Thoracic aorta (tissue), 2 donors: ENCODE measurements around the gene ACVR1B. TPM values are rescaled to one million over a fixed set of nuclear protein-coding genes. Genes with fewer than 3 reads are reported as not detected.
A peak's percentile ranks its signal among the peaks of the same experiment; 100 is the strongest.

ENCODE experiments used
- ATAC-seq: fragments of 150-250 bp; one replicate; pipeline ENCODE4 v1.8.0; 2017; ENCODE audit warnings: low read depth; ENCODE audit not compliant: insufficient number of reproducible peaks, low FRiP score
- DNase-seq: peaks from one replicate; pipeline ENCODE4 v3.0.0-alpha.2; 2020; ENCODE audit warnings: low spot score
- H3K27ac ChIP-seq, 2 donors: fragments of 200-600 bp; sonication (generic); 1 replicate in 1 of 2; 2 replicates in 1 of 2; pipeline ENCODE4 v1.5.1; 2016; ENCODE audit warnings: mild to moderate bottlenecking in 2 of 2, moderate library complexity in 2 of 2
- H3K27me3 ChIP-seq: fragments of 200-600 bp; sonication (generic); replicated peaks from 2 replicates; pipeline ENCODE4 v1.6.0; 2016; ENCODE audit warnings: mild to moderate bottlenecking; ENCODE audit not compliant: insufficient read depth
- H3K36me3 ChIP-seq: fragments of 200-600 bp; sonication (generic); one replicate; pipeline ENCODE4 v1.5.1; 2016
- H3K4me1 ChIP-seq, 2 donors: fragments of 200-600 bp; sonication (generic); 1 replicate in 1 of 2; 2 replicates in 1 of 2; pipeline versions ENCODE4 v1.5.1 to v1.6.0; 2016; ENCODE audit warnings: low read depth in 2 of 2, mild to moderate bottlenecking in 1 of 2; ENCODE audit not compliant: control insufficient read depth in 1 of 2
- H3K4me3 ChIP-seq: fragments of 200-600 bp; sonication (generic); 2 replicates; pipeline ENCODE4 v1.5.1; 2016; ENCODE audit warnings: mild to moderate bottlenecking
- H3K9me3 ChIP-seq: fragments of 200-600 bp; sonication (generic); 2 replicates; pipeline ENCODE4 v1.5.1; 2016
- total RNA-seq, 2 donors: library from RNA; depleted of rRNA; stranded (reverse); fragments of >200 nt; gene quantifications; one replicate each; pipeline versions ENCODE4 v1.1.0 to v1.2.3, GENCODE V29; 2016
- TF ChIP-seq, protein P1 (sequence below): fragments of 200-600 bp; sonication (generic); IDR thresholded peaks from one replicate; pipeline ENCODE4 v1.5.1; 2019; ENCODE audit warnings: antibody characterized with exemption

ACVR1B gene
- total RNA-seq, 2 donors from 2014 or later: 9.9 to 24.4 TPM

DNA sequence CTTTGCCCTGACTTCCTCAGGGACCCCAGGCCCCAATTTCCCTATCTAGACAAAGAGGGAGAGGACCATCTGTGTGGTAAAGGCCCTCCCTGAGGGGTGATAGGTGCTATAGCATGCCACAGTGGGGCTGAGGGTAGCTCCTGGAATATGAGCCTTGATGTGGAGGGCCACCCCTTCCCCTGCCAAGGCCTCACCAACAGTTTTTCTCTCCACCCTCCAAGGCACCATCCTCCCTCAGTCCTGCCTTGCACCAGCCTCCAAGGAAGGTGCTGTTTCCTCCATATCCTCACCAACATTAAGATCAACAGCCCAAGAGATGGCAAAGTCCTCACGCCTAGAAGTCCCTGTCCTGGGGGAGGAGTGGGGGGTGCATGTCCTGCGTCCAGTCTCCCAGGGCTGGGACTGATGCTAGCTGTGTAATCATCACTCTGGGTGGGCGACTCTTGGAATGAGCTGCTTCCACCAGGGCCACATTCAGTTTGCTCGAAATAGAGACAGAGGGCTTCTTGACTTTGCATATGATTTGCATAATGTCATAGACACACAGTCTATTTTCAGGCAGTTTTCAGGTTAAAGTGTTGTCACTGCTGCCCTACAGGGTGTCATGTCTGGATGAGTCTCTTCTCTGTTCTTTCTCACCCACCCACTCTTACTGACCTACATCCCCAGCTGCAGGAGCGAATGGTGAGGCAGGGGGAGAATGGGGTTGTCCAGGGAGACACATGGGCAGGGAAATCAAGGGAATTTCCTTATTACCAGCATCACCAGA, 26.8 kb upstream of the ACVR1B start:
- Histone ChIP-seq H3K9me3 (no peaks in the 10 kb centered on the region), H3K4me1 (no peaks in the 10 kb centered on the region), H3K36me3 (no peaks in the 10 kb centered on the region), H3K27ac (no peak overlapping the region), H3K4me3 (no peak overlapping the region), H3K27me3 (no peaks in the 10 kb centered on the region)
- TF ChIP-seq, protein P1, sequence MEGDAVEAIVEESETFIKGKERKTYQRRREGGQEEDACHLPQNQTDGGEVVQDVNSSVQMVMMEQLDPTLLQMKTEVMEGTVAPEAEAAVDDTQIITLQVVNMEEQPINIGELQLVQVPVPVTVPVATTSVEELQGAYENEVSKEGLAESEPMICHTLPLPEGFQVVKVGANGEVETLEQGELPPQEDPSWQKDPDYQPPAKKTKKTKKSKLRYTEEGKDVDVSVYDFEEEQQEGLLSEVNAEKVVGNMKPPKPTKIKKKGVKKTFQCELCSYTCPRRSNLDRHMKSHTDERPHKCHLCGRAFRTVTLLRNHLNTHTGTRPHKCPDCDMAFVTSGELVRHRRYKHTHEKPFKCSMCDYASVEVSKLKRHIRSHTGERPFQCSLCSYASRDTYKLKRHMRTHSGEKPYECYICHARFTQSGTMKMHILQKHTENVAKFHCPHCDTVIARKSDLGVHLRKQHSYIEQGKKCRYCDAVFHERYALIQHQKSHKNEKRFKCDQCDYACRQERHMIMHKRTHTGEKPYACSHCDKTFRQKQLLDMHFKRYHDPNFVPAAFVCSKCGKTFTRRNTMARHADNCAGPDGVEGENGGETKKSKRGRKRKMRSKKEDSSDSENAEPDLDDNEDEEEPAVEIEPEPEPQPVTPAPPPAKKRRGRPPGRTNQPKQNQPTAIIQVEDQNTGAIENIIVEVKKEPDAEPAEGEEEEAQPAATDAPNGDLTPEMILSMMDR: no peak
- no peak for ATAC-seq
- no peak for DNase-seq

GRCh38 chr12:51925346-51926063, 26.0 kb upstream of the ACVR1B start:
- no peak overlapping the region for H3K4me3 ChIP-seq
- ATAC-seq: no peak
- no peak overlapping the region for H3K27ac ChIP-seq

DNA sequence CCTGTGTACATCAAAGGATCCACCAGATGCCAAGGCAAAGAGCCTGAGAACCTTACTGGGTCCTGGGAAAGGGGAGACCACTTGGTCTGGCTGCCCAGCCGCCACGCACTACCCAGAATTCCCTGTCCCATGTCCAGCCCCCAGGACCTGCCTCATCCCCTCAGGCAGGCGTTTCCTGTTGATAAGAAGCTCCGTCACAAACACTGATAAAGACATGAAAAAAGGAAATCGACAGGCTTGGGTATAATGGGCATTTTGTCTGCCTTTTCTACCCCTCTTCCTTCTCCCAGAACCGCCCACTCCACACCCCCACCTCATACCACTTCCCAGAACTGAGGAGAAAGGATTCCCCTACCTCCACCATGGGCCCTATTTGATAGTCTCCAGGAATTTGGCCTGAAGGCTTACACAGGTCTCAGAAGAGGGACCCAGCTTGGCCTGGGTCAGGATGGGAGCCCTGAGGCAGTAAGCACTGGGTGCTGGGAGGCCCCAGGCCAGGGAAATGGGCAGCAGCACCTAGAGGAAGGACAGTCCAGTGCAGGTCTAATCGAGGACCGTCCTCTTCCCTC, 25.4 kb upstream of the ACVR1B start:
- no peak for DNase-seq
- Histone ChIP-seq H3K4me1 (no peaks in the 10 kb centered on the region), H3K4me3 (no peak overlapping the region), H3K27me3 (no peaks in the 10 kb centered on the region), H3K27ac (no peak overlapping the region), H3K9me3 (no peaks in the 10 kb centered on the region), H3K36me3 (no peaks in the 10 kb centered on the region)
- TF ChIP-seq, protein P1: no peak
- ATAC-seq: no peak

More at GRCh38 chr12:51925346-51926063, 26.0 kb upstream of the ACVR1B start:
- no peaks in the 10 kb centered on the region for H3K36me3 ChIP-seq
- DNase-seq: no peak
- TF ChIP-seq, protein P1: no peak
- no peaks in the 10 kb centered on the region for H3K4me1 ChIP-seq
- H3K9me3 ChIP-seq: no peaks in the 10 kb centered on the region
- no peaks in the 10 kb centered on the region for H3K27me3 ChIP-seq

- no peak overlapping the region for H3K4me3 ChIP-seq
- TF ChIP-seq, protein P1: peak; percentile 42
- no peak for DNase-seq
Measured at GRCh38 chr12:51926718-51927117, 24.8 kb upstream of the ACVR1B start.

More at GRCh38 chr12:51926718-51927117, 24.8 kb upstream of the ACVR1B start:
- Histone ChIP-seq H3K9me3 (no peaks in the 10 kb centered on the region), H3K27ac (no peak overlapping the region), H3K36me3 (no peaks in the 10 kb centered on the region), H3K27me3 (no peaks in the 10 kb centered on the region), H3K4me1 (no peaks in the 10 kb centered on the region)
- ATAC-seq: no peak
